GM19467 (cell line): Measurements from ENCODE around the gene CSF1R.
"Not testable (repeated sequence)": the region's sequence is repeated elsewhere in the genome, so short reads cannot be mapped to it uniquely, and the experiment has no call there.

Source experiments
- ATAC-seq: cut with Tn5 transposase; IDR thresholded peaks from one replicate; pipeline ENCODE4 v1.9.1; 2021; ENCODE audit warnings: mild to moderate bottlenecking, moderate library complexity; ENCODE audit not compliant: unreplicated experiment

Gene CSF1R

DNA sequence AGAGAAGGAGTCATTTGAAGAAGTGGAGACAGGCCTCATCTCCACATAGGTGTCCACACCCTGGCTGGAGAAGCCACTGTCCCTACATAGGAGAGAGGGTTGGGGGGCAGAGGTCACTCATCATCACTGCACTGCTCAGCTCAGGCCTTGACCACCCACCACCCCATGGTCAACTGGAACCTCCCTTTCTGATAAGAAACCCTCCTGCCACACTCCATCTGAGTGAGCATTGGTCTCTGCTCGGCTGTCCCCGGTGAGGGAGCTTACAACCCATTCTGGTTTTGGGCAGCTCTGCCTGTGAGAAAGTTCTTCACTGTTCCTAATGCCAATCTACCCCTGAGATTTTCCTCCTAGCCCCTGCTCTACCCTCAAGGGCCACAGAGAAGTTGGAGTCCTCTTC, 28.8 kb downstream of the CSF1R start:
- no peak for ATAC-seq

DNA sequence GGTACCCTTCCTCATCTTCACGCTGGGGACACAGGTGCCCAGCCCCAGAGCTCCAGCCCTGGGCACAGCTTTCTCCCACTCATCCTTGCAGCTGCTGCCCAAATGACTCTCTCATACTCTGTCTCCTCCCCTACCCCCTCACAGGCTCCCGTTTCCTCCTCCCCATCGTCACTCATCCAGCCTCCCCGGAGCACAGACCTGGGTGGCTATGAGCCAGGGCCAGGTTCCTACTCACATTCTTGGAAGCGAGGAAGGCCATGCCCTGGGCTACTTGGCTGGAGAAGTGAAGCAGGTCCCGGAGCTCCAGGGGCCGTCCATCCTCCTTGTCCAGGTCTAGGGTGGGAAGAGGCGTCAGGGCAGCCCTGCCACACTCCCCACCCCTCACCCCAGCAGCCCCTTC, 29.3 kb downstream of the CSF1R start:
- no peak for ATAC-seq

DNA sequence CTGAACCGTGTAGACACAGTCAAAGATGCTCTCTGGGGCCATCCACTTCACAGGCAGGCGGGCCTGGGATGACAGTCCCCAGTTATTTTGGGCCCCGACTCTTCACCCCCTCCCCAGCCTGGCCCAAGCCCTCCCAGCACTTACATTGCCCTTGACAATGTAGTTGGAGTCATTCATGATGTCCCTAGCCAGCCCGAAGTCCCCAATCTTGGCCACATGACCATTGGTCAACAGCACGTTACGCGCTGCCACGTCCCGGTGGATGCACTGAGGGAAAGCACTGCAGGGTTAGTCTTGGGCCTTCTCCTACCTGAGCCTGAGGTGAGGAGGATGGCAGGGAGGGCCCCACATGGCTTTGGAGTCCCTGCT, 30.3 kb downstream of the CSF1R start:
- no peak for ATAC-seq

DNA sequence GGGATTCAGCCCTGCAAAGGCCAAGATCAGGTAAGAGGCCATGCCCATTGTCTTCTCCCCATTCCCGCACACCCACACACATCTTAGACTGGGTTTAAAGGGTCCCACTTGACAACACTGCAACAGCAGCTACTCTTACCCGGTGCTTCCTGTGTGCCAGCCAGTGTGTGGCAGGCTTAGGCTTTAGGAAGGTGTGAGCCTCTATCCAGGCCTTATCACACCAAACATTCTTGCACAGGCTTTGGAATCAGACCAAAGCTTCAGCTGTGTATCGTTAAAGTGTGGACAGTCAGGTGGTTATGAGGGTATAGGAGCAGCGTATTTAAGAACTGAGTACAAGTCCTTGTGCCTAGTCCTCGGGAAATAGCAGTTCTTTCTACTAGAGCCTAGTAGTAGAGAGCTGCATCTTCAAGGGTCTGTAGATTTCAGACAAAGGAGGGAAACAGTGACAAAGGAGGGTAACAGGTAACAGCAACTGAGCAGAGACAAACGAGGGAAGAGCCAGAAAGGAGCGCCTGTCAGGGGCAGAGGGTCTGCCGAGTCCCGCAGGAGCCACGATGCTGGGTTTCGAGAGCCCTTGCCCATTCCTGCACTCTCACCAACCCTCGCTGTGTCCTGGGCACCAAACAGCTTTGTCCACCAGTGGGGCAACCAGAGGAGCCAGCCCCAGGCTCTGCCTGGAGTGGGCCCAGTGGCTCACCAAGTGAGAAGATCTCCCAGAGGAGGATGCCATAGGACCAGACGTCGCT, 30.9 kb downstream of the CSF1R start:
- no peak for ATAC-seq

DNA sequence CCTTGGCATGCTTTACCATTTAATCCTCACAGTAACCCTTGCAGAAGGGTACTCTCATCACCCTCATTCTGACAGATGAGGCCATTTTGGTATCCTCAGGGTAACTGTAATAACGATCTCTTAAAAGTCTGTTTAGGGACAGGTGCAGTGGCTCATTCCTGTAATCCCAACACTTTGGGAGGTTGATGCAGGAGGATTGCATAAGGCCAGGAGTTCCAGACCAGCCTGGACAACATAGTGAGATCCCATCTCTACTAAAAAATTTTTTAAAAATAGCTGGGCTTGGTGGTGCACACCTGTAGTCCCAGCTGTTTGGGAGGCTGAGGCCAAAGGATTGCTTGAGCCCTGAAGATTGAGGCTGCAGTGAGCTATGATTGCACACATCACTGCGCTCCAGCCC, 31.8 kb downstream of the CSF1R start:
- ATAC-seq, result no peak

DNA sequence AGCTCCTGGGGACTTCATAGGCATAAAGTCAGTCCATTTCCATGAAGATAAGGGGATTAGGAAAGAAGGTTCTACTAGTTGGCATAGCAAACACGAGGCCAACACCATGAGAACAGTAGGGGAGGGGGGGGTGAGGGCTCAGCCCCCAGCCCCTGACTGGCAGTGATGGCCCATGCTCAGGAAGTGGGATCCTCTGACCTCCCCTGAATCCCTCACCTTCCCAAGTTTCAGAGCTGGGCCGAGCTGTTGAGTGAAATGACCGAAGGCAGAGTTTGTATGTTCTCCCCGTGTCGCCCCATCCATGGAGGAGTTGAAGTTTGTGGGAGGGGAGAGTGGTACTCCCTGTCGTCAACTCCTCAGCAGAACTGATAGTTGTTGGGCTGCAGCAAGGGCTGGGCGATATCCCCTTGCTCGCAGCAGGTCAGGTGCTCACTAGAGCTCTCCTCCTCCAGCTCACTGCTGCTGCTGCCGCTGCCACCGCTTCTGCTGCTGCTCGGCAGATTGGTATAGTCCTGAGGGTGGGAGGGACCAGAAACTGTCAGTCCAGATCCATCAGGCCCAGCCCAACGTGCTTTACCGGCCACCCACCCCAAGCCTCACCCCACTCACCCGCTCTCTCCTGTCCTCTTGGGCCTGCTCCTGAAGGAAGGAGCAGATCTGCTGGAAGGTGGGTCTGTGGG, 32.5 kb downstream of the CSF1R start:
- no peak for ATAC-seq

DNA sequence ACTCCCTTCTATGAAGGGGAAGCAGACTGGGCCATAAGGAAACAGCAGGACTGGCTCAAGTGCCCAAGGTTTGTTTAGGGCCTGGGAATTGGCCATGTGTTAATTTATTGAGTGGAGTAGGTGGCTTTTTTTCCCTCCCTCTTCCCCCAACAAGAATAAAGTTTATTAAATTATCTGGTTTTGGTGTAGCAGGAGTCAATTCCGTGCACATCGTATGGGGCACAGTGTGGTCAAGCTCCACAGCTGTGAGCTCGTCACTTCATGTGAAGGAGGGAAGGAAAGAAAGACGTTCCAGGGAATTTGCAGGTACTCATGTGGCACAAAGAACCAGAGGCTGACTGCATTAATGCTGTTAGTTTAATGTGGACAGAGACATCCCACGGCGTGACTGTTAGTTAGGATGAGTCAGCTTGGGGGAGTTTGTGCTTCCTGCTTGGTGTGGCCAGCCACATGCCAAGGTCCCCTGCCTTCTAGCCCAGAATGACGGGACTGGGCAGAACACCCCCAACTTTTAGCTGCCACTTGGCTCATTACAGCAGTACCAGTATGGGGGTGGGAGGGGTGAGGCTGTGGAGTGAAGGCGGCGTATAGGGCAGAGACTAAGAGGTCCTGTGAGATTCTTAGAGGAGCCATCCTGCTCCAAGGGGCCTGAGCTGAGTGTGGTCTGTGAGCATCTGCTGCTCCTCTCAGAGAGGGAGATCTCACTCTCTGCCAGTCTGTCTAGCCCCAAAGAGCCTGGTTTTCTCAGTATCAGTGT, 33.2 kb downstream of the CSF1R start:
- no peak for ATAC-seq

DNA sequence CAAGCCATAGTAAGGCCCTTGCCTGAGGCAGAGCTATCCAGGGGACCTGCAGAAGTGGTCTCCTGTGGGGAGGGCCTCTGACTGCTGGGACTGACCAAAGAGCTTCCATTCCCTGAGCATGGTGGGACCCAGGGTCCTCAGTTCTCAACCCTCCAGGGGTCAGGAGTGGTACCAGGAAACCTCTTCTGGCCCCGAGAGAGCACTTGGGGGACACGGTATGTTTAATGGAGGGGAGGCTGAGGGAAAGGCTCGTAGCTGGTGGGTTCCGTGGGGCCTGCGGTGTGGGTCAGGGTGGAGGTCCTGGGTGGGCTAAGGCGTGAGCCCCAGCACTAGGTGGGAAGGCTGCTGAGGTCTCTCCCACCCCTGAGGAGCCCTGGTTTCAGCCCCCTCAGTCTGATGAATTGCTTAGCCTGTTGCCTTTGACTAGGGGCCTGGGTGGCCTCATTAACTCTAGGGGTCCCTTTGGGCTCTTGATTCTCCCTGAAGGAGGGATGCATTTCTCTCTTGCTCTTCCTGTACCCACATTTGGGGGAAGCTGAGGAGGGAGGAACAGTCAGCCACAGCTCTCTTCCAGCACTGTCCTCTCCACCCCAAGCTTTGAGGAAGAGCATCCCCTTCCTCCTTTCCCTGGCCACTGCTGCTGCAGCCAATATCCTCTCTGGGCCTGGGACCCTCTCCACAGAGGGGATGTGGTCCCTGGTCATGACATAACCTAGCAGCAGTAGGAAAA, 34.0 kb downstream of the CSF1R start:
- no peak for ATAC-seq

DNA sequence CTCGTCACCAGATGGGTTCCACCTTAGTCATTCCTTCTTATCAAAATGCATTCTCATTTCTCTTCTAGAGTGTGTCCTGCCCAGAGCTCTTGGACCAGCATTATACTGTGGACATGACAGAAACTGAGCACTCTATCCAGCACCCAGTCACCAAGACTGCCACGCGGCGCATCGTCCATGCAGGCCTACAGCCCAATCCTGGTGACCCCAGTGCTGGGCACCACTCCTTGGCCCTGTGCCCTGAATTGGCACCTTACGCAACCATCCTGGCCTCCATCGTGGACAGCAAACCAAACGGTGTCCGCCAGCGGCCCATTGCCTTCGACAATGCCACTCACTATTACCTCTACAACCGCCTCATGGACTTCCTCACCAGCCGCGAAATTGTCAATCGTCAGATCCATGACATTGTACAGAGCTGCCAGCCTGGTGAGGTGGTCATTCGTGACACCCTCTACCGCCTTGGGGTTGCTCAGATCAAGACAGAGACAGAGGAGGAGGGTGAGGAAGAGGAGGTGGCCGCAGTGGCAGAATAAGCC, 34.6 kb downstream of the CSF1R start:
- ATAC-seq, result no peak

DNA sequence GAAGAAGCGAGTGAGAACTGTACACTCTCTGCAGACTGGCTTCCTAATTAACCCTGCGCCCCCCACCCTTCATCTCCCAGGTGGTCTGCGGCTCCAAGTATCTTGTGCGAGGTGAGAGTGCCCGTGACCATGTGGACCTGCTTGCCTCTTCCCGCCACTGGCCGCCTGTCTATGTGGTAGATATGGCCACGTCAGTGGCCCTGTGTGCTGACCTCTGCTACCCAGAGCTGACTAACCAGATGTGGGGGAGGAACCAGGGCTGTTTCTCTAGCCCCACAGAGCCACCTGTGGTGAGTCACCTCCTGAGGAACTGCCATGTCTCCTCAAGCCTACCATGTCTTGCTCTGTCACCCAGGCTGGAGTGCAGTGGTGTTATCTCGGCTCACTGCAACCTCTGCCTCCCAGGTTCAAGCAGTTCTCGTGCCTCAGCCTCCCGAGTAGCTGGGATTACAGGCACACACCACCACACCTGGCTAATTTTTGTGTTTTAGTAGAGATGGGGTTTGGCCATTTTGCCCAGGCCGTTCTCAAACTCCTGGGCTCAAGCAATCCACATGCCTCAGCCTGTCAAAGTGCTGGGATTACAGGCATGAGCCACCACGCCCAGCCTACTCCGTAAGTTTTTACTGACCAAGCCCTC, 36.1 kb downstream of the CSF1R start:
- ATAC-seq, result not testable (repeated sequence)

DNA sequence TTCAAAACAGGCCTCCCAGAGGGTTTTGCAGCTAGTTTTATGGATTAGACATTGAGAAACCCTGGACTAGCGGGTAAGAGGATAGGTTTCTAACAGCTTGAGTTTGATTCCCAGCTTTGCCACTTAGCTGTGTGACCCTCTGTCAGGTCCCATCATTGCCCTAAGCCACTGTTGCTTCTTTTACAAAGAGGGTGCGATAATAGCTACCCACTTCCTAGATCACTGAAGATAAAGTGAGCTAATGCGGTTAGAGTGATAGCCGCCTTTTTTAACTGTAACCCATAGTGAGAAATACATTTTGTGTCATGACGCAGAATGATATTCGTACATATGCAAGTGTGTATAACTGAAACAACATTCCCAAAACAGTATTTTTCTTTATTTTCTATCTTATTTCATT, 40.3 kb downstream of the CSF1R start:
- ATAC-seq, result no peak

DNA sequence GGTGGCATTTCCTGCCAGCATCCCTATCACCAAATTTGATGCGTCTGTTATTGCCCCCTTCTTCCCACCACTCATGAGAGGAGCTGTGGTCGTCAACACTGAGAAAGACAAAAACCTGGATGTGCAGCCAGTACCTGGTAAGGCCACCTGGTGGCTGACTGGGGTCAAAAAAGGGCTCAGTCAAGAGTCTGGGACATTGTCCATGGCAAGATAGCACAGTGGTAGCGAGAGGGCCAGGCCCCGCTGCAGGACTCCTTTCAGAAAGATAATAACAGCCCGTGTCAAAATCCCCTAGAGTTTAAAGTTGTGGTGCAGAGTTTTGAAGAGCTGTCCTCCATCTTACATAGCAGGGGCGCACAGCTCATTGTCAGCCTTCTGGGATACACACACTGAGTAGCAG, 40.8 kb downstream of the CSF1R start:
- no peak for ATAC-seq

DNA sequence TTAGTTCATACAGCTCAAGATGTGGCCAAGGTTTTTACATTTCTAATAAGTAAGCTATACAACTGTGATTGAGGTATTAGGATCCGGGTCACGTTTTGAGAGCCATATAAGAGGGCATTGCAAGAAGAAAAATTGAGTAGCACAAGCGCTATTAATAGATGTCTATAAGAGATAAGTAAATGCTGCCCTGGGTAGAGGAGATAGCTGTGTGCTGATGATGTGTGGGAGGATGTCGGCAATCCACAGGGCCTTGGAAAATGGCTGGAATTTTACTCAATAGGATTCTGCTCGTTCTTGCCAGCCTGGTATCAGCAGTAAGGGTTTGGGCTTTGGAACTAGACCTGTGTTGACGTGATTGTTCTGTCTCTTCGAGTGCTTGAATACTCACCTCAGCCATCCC, 41.6 kb downstream of the CSF1R start:
- no peak for ATAC-seq

DNA sequence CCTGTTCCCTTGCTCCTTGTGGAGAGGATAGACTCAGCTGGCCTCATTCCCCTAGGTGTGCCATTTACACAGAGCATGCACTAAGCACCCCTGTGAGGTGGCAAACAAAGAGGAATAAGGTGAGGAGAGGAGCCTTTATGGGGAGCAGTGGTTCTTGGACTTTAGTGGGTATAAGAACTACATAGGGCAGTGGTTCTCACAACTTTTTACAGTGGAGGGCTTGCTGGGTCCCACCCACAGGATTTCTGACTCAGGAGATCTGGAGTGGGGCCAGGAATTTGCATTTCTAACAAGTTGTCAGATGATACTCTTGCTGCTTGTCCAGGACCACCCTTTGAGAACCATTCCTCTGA, 42.0 kb downstream of the CSF1R start:
- no peak for ATAC-seq

DNA sequence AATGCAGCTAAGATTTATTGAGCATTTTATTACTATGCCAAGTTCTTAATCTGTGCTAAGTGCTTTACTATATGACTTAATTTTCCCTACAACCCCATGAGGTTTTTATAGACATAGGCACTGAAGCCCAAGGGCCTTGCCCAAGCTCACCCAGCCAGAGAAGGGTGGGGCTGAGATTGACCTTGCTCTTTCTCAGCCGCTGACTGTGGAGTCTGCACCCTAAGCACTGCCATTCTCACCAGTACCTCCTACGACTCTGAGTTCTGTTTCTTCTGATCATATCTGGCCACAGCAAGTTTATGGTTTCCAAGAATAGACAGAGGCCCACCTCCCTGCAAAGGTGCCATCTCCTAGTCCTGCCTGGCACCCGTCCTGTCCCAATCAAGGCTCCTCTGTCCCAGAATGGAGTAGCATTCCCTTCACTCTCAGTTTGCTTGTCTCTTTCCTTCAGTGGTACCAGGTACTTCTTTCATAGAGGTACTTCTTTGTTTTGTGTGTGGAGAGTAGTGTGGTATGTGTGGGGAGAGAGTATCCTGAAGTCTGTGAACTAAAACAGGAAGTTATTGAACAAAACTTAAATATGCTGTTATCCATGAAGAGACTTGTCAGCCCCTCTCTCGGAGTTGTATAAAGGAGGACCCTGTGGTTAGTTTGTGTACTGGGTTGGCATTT, 42.6 kb downstream of the CSF1R start:
- ATAC-seq, result no peak

DNA sequence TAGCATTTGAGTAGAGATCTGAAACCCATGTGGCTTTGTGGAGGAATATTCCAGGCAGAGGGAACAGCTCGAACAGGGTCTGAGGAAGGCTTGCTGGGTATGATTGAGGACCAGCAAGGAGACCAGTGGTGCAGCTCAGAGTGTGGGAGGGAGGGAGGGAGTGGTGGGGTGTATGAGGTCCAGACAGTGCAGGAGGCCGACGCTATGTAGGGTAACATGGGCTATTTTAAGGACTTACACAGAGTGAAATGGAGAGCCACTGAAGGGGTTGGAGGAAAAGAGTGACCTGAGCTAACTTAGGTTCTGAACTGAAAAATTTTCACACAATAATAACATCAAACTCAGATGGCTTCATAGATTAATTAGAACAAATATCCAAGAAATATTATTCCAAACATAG, 43.9 kb downstream of the CSF1R start:
- ATAC-seq, result no peak

DNA sequence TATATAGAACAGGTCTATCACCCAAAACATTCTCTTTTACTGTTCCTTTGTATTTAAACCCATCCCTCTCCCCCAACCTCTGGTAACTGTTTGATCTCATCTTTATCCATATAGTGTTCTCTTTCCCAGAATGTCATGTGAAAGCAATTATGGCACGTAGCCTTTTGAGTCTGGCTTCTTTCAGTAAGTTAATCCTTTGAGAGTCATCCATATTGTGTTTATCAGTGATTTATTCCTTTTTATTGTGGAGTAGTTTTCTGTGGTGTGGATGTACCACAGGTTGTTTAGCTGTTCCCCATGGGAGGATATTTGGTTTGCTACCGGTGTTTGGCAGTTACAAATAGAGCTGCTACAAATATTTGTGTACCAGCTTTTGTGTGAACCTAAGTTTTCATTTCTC, 47.8 kb downstream of the CSF1R start:
- no peak for ATAC-seq

DNA sequence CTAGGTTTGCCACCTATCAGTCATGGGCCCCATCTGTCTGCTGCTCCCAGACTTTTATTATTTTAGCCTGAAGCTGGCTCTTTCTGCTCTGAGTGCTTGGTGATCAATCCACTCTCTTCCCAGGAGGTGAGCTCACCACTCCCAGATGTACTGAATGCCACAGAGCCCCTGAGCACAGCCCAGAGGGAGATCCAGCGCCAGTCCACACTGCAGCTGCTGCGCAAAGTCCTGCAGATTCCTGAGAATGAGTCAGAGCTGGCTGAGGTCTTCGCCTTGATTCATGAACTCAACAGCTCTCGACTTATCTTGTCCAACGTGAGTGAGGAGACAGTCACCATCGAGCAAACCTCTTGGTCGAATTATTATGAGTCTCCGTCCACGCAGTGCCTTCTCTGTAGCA, 49.8 kb downstream of the CSF1R start:
- ATAC-seq, result no peak

DNA sequence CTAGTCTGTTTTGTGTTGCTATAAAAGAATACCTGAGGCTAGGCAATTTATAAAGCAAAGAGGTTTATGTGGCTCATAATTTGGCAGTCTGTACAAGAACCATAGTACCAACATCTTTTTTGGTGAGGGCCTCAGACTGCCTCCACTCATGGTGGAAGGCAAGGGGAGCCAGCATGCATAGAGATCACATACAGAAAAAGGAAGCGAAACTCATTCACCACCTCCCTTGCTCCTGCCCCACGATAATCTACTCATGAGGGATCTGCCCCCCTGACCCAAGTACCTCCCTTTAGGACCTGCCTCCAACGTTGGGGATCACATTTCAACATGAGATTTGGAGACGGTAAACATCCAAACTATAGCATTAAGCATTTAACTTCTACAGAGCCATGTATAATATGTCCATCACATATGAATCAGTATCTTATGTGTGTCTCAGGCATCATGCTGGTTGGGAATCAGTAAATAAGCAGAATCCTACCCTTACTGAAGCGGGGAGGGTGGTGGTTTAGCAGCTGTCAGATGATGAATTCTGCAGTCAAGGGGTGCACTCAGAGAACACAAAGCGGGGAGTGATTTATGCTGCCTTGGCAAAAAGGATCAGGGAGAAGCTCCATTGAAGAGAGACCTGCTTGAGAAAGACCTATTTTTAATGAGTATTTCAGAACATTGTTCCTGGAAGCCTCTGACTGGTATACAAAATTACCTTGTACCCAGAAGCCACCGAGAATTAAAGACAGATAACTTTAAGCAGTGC, 51.0 kb downstream of the CSF1R start:
- peak; percentile 88 for ATAC-seq

DNA sequence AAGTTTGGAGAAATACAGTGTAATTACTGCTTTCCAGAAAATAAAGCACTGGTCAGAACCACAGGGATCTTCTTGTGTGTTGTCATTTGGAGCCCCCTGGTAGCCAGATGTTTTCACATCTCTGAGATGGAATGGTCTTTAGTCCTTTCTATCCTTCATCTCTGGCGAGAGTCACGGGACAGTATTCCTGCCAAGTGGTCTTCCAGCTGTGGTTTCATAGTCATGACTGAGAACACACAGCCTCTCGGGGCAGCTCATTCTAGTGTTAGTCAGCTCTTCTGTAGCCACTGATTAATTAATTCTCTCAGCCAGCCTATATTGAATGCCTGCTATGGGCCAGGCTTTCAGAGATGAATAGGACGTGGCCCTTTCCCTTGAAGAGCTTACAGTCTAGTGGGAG, 51.7 kb downstream of the CSF1R start:
- ATAC-seq, result no peak
